GM15510 (cell line): ENCODE data around the gene SIGLEC9.

Source experiments
- POLR2A ChIP-seq: IDR thresholded peaks from 3 replicates; pipeline ENCODE4 v1.6.1; 2011; ENCODE audit warnings: borderline replicate concordance; ENCODE audit not compliant: insufficient read length; ENCODE audit errors: extremely low read depth

Gene SIGLEC9

DNA sequence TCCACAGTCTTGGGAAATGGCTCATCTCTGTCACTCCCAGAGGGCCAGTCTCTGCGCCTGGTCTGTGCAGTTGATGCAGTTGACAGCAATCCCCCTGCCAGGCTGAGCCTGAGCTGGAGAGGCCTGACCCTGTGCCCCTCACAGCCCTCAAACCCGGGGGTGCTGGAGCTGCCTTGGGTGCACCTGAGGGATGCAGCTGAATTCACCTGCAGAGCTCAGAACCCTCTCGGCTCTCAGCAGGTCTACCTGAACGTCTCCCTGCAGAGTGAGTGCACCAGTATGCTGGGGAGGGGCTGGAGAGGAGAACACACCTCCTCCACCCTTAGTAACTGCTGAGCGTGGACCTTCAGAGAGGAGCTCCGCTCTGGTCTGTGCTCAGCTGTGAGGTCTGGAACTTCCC is 2.3 kb downstream of the SIGLEC9 start:
- no peak for TF ChIP-seq POLR2A

DNA sequence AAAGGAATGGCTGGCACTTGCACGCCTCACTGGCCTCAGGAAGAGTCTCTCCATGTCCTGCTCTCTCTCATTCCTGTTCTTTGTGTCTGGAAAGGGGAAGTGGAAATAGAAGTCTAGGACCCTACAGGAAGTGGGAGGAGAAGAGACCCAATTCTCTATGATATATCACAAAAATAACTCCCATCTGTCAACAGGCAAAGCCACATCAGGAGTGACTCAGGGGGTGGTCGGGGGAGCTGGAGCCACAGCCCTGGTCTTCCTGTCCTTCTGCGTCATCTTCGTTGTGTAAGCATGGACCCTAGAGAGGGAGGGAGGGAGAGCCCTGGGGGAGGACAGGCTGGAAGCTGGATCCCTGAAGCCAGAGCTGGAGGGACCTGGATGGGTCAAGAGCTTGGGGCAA is 3.0 kb downstream of the SIGLEC9 start:
- TF ChIP-seq POLR2A: no peak

DNA sequence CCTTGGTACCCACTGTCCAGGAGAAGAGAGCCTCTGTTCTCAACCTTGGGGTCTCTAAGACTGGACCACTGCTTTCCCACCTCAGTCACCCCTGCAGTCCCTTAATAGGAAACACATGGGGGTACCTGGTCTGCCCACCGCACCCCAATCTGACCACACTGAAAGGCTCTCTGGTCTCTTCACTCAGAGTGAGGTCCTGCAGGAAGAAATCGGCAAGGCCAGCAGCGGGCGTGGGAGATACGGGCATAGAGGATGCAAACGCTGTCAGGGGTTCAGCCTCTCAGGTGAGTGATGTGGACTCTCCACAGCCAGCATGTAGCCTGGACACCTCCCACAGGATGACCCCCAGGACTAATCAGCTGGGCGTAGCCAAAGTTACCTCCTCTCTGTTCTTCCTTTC is 3.5 kb downstream of the SIGLEC9 start:
- TF ChIP-seq POLR2A: no peak

DNA sequence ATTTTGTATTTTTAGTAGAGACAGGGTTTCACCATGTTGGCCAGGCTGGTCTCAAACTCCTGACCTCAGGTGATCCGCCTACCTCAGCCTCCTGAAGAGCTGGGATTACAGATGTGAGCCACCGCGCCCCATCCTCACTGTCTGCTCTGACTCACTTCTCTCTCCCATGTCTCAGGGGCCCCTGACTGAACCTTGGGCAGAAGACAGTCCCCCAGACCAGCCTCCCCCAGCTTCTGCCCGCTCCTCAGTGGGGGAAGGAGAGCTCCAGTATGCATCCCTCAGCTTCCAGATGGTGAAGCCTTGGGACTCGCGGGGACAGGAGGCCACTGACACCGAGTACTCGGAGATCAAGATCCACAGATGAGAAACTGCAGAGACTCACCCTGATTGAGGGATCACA is 5.0 kb downstream of the SIGLEC9 start:
- no peak for TF ChIP-seq POLR2A

DNA sequence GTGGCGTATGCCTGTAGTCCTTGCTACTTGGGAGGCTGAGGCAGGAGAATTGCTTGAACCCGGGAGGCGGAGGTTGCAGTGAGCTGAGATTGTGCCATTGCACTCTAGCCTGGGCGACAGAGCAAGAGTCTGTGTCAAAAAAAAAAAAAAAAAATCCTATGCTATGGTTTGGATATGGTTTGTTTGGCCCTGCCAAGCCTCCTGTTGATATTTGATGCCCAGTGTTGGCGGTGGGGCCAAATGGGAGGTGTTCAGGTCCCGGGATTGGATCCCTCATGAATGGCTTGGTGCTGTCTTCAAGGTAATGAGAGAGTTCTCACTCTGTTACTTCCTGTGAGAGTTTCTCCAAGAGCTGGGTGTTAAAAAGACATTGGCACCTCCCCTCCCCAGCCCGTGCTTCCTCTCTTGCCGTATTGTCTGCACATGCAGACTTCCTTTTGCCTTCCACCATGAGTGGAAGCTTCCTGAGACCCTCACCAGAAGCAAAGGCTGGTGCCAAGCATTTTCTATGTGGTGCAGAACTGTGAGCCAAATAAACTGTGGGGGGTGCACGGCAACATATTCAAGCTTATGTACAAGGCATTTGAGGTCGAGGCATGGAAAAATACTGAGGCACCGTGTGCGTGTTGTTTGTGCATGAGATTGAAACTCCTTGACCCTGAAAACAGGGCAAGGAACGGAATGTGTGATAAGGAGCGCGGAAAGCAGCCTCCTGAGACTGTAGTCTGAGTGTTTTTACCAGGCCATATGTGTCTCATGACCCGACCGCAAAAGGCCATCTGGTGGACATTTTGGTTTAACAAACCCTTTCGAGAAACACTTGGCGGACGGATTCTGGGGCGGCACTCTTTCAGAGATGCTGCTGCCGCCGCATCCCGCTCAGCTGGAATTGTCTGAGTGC is 7.3 kb downstream of the SIGLEC9 start:
- TF ChIP-seq POLR2A: no peak

DNA sequence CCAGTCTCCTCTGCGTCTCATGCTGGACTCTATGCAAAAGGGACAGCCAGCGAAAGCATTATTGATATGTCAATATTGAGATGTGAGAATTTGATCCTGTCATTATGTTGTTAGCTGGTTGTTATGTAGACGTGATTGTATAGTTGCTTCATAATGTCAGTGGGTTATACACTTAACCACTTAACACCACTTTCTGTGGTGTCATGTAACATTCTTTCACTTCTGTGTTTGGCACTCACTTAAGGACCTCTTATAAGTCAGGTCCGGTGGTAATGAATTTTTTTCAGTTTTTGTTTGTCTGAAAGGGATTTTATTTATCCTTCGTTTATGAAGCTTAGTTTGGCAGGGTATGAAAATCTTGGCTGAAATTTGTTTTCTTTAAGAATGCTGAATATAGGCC is 10.3 kb downstream of the SIGLEC9 start:
- no peak for TF ChIP-seq POLR2A

DNA sequence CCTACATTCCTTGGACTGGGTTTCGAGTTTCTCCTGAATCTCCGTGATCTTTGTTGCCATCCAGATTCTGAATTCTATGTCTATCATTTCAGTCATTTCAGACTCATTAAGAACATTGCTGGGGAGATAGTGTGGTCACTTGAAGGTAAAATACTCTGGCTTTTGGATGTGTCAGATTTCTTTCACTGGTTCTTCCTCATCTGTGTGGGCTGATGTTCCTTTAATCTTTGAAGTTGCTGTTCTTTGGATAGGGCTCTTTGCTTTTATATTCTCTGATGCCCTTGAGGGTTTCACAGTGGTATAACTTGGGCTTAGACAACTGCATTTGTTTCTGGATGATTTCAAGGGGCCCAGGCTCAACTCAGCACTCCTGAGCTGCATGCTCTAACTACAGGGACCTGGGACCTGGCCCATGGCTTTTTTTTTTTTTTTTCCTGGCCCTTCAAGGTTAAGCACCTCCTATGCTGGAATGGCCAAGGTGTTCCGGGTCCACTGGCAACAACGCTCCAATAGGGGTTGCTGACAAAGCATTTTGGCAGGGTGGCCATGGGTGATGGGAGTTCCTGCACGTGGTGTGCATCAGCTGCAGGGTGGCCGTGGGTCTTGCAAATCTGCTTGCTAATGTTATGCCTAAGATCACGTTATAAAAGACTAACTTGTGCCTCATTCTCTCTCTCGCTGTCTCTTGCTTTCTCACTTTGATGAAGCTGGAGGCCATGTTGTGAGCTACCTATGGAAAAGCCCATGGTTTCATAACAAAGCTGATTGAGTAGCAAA is 11.5 kb downstream of the SIGLEC9 start:
- no peak for TF ChIP-seq POLR2A

DNA sequence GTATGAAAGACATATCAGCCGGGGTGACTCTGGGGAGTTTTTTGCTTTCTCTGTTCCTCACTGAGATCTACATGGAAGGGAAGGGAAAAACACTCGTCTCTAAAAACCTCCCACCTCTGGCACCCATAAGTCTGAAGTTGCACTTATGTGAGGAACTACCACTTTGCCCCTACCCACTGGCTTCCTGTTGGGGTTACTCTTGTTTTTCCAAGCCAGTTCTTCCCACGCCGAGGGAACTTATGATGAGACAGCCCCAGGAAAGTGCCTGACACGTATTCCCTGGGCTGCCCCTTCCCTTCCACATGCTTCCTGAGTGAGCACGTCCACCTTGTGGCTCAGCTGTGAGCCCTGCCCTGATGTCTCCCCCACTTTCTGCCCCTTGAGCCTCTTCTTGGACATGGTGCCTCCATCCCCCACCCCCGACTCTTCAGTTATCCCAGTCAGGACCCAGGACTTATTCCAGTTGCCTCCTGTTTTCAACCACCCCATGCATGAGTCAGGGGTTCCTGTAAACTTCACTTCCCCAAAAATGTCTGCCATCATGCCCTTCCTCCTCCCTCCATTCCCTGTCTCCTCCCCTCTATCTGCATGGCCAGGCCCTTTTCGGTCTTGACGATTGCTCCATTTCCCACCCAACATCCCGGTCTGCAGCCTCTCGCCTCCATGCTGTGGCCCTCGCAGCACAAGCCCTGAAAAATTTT is 12.3 kb downstream of the SIGLEC9 start:
- no peak for TF ChIP-seq POLR2A

DNA sequence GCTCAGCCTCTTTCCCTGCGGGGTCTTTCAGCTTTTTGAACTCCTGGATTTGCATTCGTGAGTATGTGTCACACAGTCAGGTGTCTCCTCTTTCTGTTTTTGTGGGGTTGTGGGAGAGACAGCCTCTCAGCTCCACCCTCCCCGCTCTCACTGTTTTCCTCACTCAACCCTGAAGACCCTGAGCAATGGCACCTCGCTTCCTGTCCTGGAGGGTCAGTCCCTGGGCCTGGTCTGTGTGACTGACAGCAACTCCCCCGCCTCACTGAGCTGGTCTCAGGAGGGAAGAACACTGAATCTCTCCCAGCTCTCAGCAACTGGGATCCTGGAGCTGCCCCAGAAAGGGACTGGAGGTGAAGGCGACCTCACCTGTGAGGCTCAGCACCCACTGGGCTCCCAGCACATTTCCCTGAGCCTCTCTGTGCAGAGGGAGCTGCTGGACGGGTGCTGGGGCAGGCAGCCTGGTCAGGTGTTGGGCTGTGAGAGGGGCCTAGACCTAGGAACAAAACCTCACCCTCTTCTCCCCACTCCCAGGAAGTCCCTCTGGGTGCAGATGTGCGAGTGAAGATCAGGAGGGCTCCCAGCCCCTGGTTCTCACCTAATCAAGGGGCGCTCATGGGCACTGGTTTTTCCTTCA is 13.2 kb downstream of the SIGLEC9 start:
- TF ChIP-seq POLR2A: no peak

DNA sequence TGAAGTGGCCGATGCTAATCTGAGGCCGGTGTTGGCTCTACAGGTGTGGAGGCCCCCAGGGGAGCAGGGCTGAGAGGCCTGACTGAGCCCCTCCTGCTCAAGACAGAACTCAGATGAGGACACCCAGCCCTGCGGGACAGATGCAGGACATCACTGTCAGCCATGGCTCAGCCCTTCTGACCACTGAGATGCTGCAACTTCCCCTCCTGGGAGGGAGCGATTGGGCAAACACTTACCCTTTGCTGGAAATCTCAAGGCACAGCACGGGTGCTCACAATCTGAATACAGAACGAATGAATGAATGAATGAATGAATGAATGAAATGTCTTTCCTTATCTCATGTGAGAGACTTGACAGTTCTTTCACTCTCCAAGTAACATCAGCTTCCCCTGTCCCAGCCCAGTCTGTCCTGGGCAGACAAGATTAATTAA is 13.9 kb downstream of the SIGLEC9 start:
- TF ChIP-seq POLR2A: no peak

DNA sequence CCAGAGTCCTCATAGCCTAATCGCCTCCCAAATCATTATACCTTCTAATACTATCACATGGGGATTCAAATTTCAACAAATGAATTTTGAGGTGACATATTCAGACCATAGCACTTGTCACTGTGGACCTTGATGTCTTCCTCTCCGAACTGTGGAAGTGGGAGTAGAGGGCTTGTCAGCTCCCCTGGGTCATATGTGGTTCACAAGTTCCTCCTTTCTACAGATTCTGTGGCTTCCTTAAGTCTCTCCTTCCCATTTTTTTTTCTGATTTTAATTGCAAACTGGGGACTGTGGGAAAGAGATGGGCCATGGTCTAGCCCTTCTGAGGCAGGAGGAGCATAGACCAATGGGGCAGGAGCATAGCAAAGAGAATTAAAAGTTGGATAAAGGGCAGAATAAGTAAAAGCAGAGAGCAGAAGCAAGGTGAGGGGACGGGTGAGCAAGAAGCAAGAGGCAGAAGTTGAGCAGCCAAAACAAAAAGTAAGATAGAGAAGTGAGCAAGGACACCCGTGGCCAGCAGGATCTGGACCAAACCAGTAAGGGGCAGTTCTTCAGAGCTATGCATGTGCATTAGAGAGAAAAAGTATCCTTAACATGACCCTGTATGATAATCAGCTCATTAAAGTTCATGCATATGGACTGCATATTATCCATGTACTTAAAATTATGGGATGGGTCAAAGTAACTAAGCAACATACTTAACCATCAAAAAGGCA is 14.8 kb downstream of the SIGLEC9 start:
- TF ChIP-seq POLR2A: no peak

DNA sequence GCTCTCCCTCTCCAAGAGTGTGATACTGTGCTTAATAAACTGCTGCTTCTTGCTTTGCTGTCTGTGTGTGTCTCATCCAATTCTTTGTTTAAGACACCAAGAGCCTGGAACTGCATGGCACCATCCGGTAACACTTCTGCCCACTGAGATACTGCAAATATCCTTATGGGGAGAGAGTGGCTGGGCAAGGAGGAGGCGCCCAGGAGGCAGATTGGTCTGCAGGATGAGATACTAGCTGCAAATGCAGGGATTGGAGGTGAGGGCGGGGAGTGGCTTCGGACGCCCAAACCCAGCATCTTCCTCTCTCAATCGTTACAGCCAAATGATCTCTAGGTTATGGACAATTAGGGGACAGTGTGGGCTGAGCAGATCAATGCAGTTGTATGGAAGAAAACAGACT is 15.7 kb downstream of the SIGLEC9 start:
- TF ChIP-seq POLR2A: no peak

DNA sequence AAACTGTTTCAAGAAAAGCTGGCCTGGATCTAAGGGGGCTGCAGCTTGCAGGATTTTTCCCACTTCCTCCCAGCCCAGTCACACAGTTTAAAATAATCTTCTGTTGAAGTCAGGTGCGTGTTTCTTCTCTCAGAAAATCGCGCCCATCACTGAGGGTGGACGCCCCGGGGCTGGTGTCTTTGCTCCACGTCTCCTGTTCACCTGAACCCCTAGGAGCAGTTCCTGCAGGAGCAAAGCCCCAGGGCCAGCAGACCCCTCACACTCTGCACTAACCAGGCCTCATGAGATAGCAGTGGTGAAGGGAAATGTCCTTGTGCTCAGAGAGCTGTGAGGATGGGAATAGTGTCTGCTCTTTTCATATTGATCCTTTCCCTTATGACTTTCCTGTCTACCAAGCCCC is 16.5 kb downstream of the SIGLEC9 start:
- no peak for TF ChIP-seq POLR2A

DNA sequence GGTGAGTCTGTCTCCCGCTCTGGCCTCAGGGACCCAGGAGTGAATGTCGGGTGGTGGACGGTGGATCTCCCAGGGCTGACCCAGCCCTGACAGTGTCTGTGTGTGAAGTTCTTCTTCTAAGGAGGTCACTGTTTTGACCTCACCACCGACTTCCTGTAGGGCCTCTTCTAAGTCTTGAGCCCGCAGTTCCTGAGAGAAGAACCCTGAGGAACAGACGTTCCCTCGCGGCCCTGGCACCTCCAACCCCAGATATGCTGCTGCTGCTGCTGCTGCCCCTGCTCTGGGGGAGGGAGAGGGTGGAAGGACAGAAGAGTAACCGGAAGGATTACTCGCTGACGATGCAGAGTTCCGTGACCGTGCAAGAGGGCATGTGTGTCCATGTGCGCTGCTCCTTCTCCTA is 17.4 kb downstream of the SIGLEC9 start, which contains the start of gene SIGLEC7:
Gene SIGLEC7 (plus strand): TSS at position 183 of the 400 bp plus-strand sequence. CDS start 69 bp downstream, at position 252.
- no peak for TF ChIP-seq POLR2A
